Heart left ventricle (tissue), 16 donors: ENCODE data around the gene KIF26A. TPM values are rescaled to one million over a fixed set of nuclear protein-coding genes. Genes with fewer than 3 reads are reported as not detected.

Source experiments
- ATAC-seq, 4 donors: fragments of 200-7000 bp; cut with Tn5 transposase; one replicate each; pipeline ENCODE4 v1.9.1; 2020 to 2022; ENCODE audit warnings: moderate library complexity in 4 of 4, mild to moderate bottlenecking in 3 of 4, moderate number of reproducible peaks in 1 of 4
- DNase-seq, 5 donors: peaks; one replicate each; pipeline ENCODE4 v3.0.0-alpha.2; 2020
- H3K27ac ChIP-seq, 12 donors: fragments of 200-600 bp; sonication (generic) in 4 of 12; one replicate each; pipeline versions ENCODE4 v1.5.0 to v1.8.0; 2016 to 2022; ENCODE audit warnings: mild to moderate bottlenecking in 2 of 12
- H3K27me3 ChIP-seq, 9 donors: fragments of 200-600 bp; sonication (generic) in 2 of 9; one replicate each; pipeline versions ENCODE4 v1.5.1 to v1.8.0; 2016 to 2022; ENCODE audit warnings: mild to moderate bottlenecking in 3 of 9
- H3K36me3 ChIP-seq, 9 donors: fragments of 200-600 bp; sonication (generic) in 2 of 9; one replicate each; pipeline versions ENCODE4 v1.5.0 to v1.8.0; 2018 to 2022; ENCODE audit warnings: mild to moderate bottlenecking in 2 of 9
- H3K4me1 ChIP-seq, 12 donors: fragments of 200-600 bp; sonication (generic) in 4 of 12; one replicate each; pipeline versions ENCODE4 v1.5.0 to v1.8.0; 2016 to 2022; ENCODE audit warnings: mild to moderate bottlenecking in 3 of 12
- H3K4me3 ChIP-seq, 12 donors: fragments of 200-600 bp; sonication (generic) in 4 of 12; one replicate each; pipeline versions ENCODE4 v1.5.0 to v1.8.0; 2017 to 2022; ENCODE audit warnings: mild to moderate bottlenecking in 9 of 12, moderate library complexity in 4 of 12
- H3K9me3 ChIP-seq, 12 donors: fragments of 200-600 bp; sonication (generic) in 4 of 12; one replicate each; pipeline versions ENCODE4 v1.5.0 to v1.8.0; 2016 to 2022; ENCODE audit warnings: mild to moderate bottlenecking in 1 of 12
- POLR2A ChIP-seq, 2 donors: fragments of 450-650 bp; IDR thresholded peaks; one replicate each; pipeline ENCODE4 v1.6.1; 2017; ENCODE audit warnings: antibody characterized with exemption in 2 of 2, mild to moderate bottlenecking in 2 of 2, moderate library complexity in 2 of 2
- WGBS, 4 donors: extraction: QIAGEN DNeasy Blood & Tissue Kit in 2 of 4; methylation state at CpG; one replicate each; pipeline versions ENCODE4 v1.1.5 to v1.1.7; 2013 to 2018; 5-methylcytosine and 5-hydroxymethylcytosine counted together
- intact Hi-C, 10 donors: fragments of 100-400 bp; cut with DNase I; formaldehyde crosslinking; loops; one replicate each; pipeline versions ENCODE4 v1.11.1 to v1.14.2; 2022
- polyA plus RNA-seq, 2 donors: library from polyadenylated mRNA; stranded (reverse); fragments of 200-250 nt; gene quantifications; one replicate each; pipeline ENCODE4 v1.2.3, GENCODE V29; 2013
- total RNA-seq, 9 donors: library from RNA; depleted of rRNA in 2 of 9; stranded (reverse); fragments of >200 nt in 2 of 9; fragmentation: NEBNext Ultra II Directional in 3 of 9; extraction: Animal tissue kit (Norgen Biotek cat#: 25700) in 3 of 9; gene quantifications; one replicate each; pipeline versions ENCODE4 v1.1.0 to v1.2.4, GENCODE V29; 2016 to 2023
- TF ChIP-seq, protein P1 (sequence below), 12 donors: fragments of 200-600 bp; sonication (generic) in 4 of 12; IDR thresholded peaks; one replicate each; pipeline versions ENCODE4 v1.5.0 to v1.8.0; 2018 to 2022; ENCODE audit warnings: antibody characterized with exemption in 12 of 12, mild to moderate bottlenecking in 5 of 12
- donor health status: ischemic (EF 13 %, LVEDD 7.1; RV severe dilation, severe dysfunction).
- donor health status: healthy with polysubstance abuse.
- donor health status: DM: no; HTN: yes; CAD: no.
- donor health status: DM: no; HTN: no; CAD: no.
- donor health status: ischemic (EF 25% LVEDD 6.9; RV normal size, moderate dysfunction).
- donor health status: ischemic (EF 25% LVEDD 5.7; RV mildly dilated, moderate dysfunction).
- donor health status: healthy.
- donor health status: DM: yes; HTN: yes; CAD: no.
- donor health status: ischemic (EF 35%, LVEDD 5.7; RV mildly dilated, moderate dysfunction).
- donor health status: nonischemic (EF 11% LVEDD 7.7; RV severe dilation, severe dysfunction).
- donor health status: DM: yes; HTN: yes; CAD: no.
- donor health status: PGD.
- donor health status: ischemic (EF 29% LVEDD 5.4; RV normal size, mild dysfunction).
- donor health status: nonischemic (EF 23%, LVEDD 6.1; RV moderate dilation, normal function).

KIF26A gene
- total and polyA plus RNA-seq, 11 donors, result 4.9 to 12.6 (median 7.8) TPM

DNA sequence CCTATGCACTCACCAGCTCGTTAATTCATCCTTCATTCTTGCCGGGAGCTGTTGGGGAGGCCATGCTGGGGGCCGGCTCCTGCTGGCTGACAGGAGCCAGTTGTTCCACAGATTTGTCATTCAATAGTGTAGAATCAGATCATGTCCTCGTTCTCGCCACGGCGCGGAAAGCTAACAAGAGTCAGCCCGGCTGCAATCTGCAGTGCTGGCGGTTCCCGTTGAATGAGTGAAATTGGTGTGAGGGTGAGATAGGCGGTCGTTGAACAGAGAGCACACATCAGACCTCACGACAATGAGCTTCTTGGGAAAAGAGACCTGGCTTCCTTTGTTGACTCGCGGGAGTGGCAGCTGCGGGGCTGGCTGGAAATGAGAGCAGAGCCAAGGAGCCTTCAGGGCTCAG lies 57.5 kb downstream of the KIF26A start:
- DNase-seq, result no peak

DNA sequence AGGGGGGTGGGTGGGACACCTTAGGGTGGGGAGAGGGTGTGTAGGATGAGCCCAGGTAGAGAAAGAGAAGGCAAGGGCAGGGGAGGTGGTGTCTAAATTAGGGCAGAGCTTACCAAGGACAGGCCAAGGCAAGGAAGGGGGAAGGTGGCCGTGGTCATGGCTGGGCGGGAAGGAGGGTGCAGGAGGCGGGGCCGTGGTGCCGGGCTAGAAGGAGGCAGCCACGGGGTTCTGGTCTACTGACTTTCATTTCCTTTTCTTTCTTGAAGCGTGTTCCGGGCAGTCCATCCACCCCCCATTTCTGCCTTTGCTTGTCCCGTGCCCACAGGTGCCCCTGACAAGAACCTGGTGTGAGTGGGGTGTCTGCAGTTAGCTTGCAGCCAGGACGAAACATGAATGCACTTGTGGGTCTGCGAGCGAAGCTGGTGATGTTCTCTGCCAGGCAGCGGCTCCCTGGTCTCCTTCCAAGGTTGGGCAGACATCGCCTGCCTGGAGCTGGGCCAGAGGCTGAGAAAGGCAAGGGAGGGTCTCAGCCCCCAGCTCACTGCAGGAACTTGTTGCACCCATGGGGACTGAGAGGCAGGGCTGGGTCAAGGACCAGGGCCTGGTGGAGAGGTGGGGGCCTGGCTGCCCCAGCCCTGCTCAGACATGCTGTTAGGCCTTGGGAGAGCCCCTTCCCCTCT lies 58.2 kb downstream of the KIF26A start:
- no peak overlapping the region for H3K4me3 ChIP-seq
- H3K36me3 ChIP-seq, result no peaks in the 10 kb centered on the region
- TF ChIP-seq, protein P1, sequence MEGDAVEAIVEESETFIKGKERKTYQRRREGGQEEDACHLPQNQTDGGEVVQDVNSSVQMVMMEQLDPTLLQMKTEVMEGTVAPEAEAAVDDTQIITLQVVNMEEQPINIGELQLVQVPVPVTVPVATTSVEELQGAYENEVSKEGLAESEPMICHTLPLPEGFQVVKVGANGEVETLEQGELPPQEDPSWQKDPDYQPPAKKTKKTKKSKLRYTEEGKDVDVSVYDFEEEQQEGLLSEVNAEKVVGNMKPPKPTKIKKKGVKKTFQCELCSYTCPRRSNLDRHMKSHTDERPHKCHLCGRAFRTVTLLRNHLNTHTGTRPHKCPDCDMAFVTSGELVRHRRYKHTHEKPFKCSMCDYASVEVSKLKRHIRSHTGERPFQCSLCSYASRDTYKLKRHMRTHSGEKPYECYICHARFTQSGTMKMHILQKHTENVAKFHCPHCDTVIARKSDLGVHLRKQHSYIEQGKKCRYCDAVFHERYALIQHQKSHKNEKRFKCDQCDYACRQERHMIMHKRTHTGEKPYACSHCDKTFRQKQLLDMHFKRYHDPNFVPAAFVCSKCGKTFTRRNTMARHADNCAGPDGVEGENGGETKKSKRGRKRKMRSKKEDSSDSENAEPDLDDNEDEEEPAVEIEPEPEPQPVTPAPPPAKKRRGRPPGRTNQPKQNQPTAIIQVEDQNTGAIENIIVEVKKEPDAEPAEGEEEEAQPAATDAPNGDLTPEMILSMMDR (IDR thresholded peaks at IDR 0.05), result no peak
- no peak for TF ChIP-seq POLR2A (IDR thresholded peaks at IDR 0.05)
- intact Hi-C loops, result no loop called here
- H3K27me3 ChIP-seq, result peaks cover 0 to 3% (median 0%) of the 10 kb centered on the region in 9 donors
- no peak overlapping the region for H3K27ac ChIP-seq
- H3K9me3 ChIP-seq, result no peaks in the 10 kb centered on the region
- DNase-seq (no peak), ATAC-seq (no peak)
- WGBS, 4 donors, result 55 to 64% (median 61%) methylated on average over 10 to 14 of the region's 14 CpGs
- H3K4me1 ChIP-seq, result no peaks in the 10 kb centered on the region

More for the DNA sequence above, 57.5 kb downstream of the KIF26A start:
- Histone ChIP-seq H3K36me3 (no peaks in the 10 kb centered on the region), H3K4me3 (no peak overlapping the region), H3K9me3 (no peaks in the 10 kb centered on the region), H3K4me1 (no peaks in the 10 kb centered on the region), H3K27me3 (peaks cover 0 to 3% (median 0%) of the 10 kb centered on the region in 9 donors), H3K27ac (no peak overlapping the region)
- 33 to 57% (median 39%) methylated on average over 15 to 17 of the region's 17 CpGs for WGBS, 4 donors
- TF ChIP-seq, protein P1 (IDR thresholded peaks at IDR 0.05), result no peak
- TF ChIP-seq POLR2A (IDR thresholded peaks at IDR 0.05), result no peak
- intact Hi-C loops, result no loop called here
- ATAC-seq, result no peak

DNA sequence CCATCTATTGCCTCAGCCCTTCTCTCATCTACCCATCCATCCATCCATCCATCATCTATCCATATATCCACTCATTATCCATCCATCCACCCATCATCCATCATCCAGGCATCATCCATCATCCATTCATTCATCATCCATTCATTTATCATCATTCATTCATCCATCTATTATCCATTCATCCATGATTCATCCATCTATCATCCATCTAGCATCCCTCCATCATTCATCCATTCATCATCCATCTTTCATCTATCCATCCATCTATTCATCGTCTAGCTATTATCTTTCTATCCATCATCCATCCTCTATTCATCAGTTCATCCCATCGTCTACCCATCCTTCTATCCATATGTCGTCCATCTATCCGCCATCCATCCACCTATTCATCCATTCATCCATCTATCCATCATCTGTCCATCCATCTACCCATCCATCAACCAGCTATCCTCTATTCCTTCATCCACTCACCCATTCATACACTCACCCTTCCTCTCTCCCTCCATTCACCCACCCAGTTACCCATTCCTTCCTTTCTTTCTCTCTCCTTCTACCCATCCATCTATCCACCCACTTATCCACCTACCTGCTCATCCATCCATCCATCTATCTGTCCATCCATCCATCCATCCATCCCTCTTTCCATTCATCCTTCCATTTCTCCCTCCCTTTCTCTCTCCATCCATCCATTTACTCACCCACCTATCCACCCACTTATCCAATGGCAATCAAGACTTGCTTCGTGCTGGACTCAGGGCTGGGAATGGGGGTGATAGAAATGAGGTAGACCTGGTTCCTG lies 59.3 kb downstream of the KIF26A start:
- intact Hi-C loops, result no loop called here
- no peak for ATAC-seq
- no peaks in the 10 kb centered on the region for H3K36me3 ChIP-seq

More for the DNA sequence above, 59.3 kb downstream of the KIF26A start:
- WGBS, 4 donors, result 93 to 95% (median 95%) methylated on average over 5 of the region's 5 CpGs
- TF ChIP-seq POLR2A (IDR thresholded peaks at IDR 0.05), result no peak
- TF ChIP-seq, protein P1 (IDR thresholded peaks at IDR 0.05), result no peak
- H3K27ac ChIP-seq, result no peak overlapping the region
- no peak overlapping the region for H3K4me3 ChIP-seq
- H3K27me3 ChIP-seq, result peaks cover 0 to 12% (median 0%) of the 10 kb centered on the region in 9 donors
- no peaks in the 10 kb centered on the region for H3K9me3 ChIP-seq
- H3K4me1 ChIP-seq, result no peaks in the 10 kb centered on the region
- no peak for DNase-seq
